ENCODE data around the gene MRPS18A. TPM values are rescaled to one million over a fixed set of nuclear protein-coding genes. Genes with fewer than 3 reads are reported as not detected.
"Not testable (repeated sequence)": the region's sequence is repeated elsewhere in the genome, so short reads cannot be mapped to it uniquely, and the experiment has no call there.

The MRPS18A gene
- total RNA-seq, 3 donors from 2014 or later: 37.7 to 63.2 (median 40.6) TPM

DNA sequence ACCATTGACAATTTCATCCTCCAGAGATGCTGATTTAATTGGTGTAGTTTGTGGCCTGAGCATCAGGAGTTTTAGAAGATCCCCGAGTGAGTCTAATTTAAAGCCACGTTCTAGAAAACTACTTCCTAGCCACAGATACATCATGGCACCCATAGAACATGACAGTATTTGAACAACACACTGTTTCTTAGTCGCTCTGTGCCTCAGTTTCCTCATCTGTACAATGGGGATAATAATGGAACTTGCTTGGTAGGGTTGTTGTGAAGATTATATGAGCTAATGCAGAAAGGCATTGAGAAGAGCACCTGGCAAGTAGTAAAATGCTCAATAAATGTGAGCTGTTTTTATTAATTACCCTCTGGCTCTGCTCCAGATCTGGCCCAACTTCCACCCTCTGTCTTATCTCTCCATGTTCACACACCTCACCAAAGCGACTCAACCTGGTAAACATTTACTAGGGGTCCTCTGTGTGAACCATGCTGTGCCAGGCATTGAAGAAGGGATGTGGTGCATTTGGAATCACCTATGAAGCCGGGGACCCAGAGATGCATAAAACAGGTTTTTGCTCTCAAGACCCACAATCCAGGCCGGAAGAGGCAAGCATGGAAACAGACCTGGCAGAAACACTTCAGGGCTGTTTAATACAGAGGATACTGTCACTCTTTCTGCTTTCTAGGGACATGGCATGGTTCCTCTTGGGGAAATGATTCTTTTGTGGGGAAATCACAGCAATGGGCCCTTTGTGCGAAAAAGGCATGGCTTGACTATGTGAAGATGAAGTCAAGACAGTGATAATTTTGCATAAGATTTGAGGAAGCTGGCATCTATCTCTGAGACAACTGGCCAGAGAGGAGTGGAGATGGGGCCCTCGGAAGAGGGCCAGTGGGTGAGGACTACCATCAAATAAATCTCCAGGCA lies 16.2 kb upstream of the MRPS18A start:
- peaks cover 7 to 10% of the 10 kb centered on the region in 2 donors for H3K4me1 ChIP-seq
- peak overlapping the region; percentile 62 to 84 for H3K27ac ChIP-seq
- H3K36me3 ChIP-seq: no peaks in the 10 kb centered on the region
- H3K27me3 ChIP-seq: no peaks in the 10 kb centered on the region
- intact Hi-C loops (cut with DNase I; ENCODE audit: low total_unique reads): no loop called here
- no peak for DNase-seq (ENCODE audit: low spot score in 2 of 2)
- no peaks in the 10 kb centered on the region for H3K9me3 ChIP-seq
- H3K4me3 ChIP-seq: no peak overlapping the region
- TF ChIP-seq, protein P1, sequence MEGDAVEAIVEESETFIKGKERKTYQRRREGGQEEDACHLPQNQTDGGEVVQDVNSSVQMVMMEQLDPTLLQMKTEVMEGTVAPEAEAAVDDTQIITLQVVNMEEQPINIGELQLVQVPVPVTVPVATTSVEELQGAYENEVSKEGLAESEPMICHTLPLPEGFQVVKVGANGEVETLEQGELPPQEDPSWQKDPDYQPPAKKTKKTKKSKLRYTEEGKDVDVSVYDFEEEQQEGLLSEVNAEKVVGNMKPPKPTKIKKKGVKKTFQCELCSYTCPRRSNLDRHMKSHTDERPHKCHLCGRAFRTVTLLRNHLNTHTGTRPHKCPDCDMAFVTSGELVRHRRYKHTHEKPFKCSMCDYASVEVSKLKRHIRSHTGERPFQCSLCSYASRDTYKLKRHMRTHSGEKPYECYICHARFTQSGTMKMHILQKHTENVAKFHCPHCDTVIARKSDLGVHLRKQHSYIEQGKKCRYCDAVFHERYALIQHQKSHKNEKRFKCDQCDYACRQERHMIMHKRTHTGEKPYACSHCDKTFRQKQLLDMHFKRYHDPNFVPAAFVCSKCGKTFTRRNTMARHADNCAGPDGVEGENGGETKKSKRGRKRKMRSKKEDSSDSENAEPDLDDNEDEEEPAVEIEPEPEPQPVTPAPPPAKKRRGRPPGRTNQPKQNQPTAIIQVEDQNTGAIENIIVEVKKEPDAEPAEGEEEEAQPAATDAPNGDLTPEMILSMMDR (IDR thresholded peaks at IDR 0.05): no peak
- TF ChIP-seq POLR2AphosphoS5 (IDR thresholded peaks at IDR 0.05) (no peak), POLR2A (IDR thresholded peaks at IDR 0.05) (no peak)

- TF ChIP-seq, protein P1 (IDR thresholded peaks at IDR 0.05): no peak
- TF ChIP-seq POLR2AphosphoS5 (IDR thresholded peaks at IDR 0.05): peak in 2 of 3 donors; percentile 13 to 42
- Histone ChIP-seq H3K27me3 (no peaks in the 10 kb centered on the region), H3K4me1 (peaks cover 5 to 13% of the 10 kb centered on the region in 2 donors), H3K4me3 (no peak overlapping the region), H3K27ac (peak overlapping the region; percentile 62 to 84), H3K9me3 (no peaks in the 10 kb centered on the region), H3K36me3 (no peaks in the 10 kb centered on the region)
- peak; percentile 63 to 76 for DNase-seq (ENCODE audit: low spot score in 2 of 2)
- intact Hi-C loops (cut with DNase I; ENCODE audit: low total_unique reads): no loop called here
Measured at GRCh38 chr6:43702534-43703440, 15.2 kb upstream of the MRPS18A start.

DNA sequence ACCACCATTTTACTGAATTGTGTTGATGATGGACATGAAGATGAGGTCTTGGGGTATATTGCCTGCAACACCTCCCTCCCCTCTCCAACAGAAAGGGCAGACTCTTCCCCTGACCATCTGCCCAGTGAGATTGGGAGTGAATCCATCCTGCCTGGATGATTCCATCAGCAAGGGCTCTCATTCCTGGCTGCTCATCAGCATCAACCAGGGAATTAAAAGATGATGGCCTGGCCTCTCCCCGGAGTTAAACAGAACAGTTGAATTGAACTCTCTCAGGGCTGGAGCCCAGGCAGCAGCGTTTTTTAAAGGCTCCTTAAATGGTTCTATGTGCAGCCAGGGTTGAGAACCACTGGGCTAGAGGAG lies 14.6 kb upstream of the MRPS18A start:
- intact Hi-C loops (cut with DNase I; ENCODE audit: low total_unique reads): no loop called here
- no peak overlapping the region for H3K4me3 ChIP-seq
- H3K4me1 ChIP-seq: peaks cover 5 to 13% of the 10 kb centered on the region in 2 donors
- peak overlapping the region; percentile 62 to 84 for H3K27ac ChIP-seq
- no peaks in the 10 kb centered on the region for H3K27me3 ChIP-seq
- H3K9me3 ChIP-seq: no peaks in the 10 kb centered on the region
- TF ChIP-seq POLR2AphosphoS5 (IDR thresholded peaks at IDR 0.05) (no peak), POLR2A (IDR thresholded peaks at IDR 0.05) (no peak)
- TF ChIP-seq, protein P1 (IDR thresholded peaks at IDR 0.05): no peak
- no peaks in the 10 kb centered on the region for H3K36me3 ChIP-seq
- no peak for DNase-seq (ENCODE audit: low spot score in 2 of 2)

GRCh38 chr6:43700939-43701560 lies 13.5 kb upstream of the MRPS18A start:
- H3K36me3 ChIP-seq; intact Hi-C loops (cut with DNase I; ENCODE audit: low total_unique reads); H3K9me3 ChIP-seq; DNase-seq (ENCODE audit: low spot score in 2 of 2); H3K27ac ChIP-seq; H3K4me3 ChIP-seq; H3K27me3 ChIP-seq: not testable (repeated sequence)
- H3K4me1 ChIP-seq: peaks cover 5 to 13% of the 10 kb centered on the region in 2 donors

DNA sequence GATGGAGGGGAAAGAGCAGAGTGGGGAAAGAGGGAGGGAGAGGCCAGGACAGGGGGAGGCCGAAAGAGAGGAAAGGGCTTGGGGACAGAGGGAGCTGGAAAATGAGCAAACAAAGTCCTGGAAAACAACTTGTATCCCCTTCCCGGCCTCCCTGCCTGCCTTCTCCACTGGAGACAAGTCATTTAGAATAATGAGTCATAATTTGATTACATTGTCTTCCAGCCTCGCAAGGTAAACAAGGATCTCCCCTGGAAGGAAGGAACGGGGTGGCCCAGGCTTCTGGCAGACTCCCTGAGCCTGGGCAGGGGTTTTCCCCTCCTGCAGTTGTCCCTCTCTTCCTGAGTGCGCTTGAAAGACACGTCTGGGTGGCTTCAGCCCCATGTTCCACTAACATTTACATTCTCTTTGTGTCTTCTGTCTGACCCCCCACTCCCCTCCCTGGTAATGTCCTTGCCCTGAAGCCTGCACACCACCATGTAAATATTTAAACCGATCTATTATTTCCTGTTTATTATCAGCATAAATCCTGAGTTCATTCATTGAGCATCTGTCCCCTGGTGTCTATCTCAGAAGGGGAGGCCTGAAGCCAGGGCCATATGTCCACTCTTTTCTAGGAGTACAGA lies 12.1 kb upstream of the MRPS18A start:
- H3K9me3 ChIP-seq: no peaks in the 10 kb centered on the region
- H3K27ac ChIP-seq: peak overlapping the region; percentile 62 to 71
- TF ChIP-seq POLR2AphosphoS5 (IDR thresholded peaks at IDR 0.05) (no peak), POLR2A (IDR thresholded peaks at IDR 0.05) (no peak)
- TF ChIP-seq, protein P1 (IDR thresholded peaks at IDR 0.05): no peak
- intact Hi-C loops (cut with DNase I; ENCODE audit: low total_unique reads): no loop called here
- no peaks in the 10 kb centered on the region for H3K36me3 ChIP-seq
- H3K27me3 ChIP-seq: no peaks in the 10 kb centered on the region
- H3K4me1 ChIP-seq: peaks cover 5 to 13% of the 10 kb centered on the region in 2 donors
- no peak overlapping the region for H3K4me3 ChIP-seq
- DNase-seq (ENCODE audit: low spot score in 2 of 2): peak in 1 of 2 donors; percentile 74
